OCI-LY1 (cell line): Measurements from ENCODE around the gene CTIF.

Experiments used
- H2AFZ ChIP-seq: fragments of 200-600 bp; sonication (generic), shearing (Covaris generic); 2 replicates; pipeline ENCODE4 v1.6.0; 2014; ENCODE audit warnings: antibody characterized with exemption, mild to moderate bottlenecking, low read length
- H3F3A ChIP-seq: fragments of 200-600 bp; sonication (generic), shearing (Covaris generic); 2 replicates; pipeline ENCODE4 v1.6.0; 2014; ENCODE audit warnings: mild to moderate bottlenecking, antibody characterized with exemption, low read length, moderate library complexity; ENCODE audit not compliant: insufficient read depth
- H3K27ac ChIP-seq: fragments of 200-600 bp; sonication (generic); 2 replicates; pipeline ENCODE4 v1.5.1; 2014; ENCODE audit warnings: low read length, mixed run types, mild to moderate bottlenecking, low read depth; ENCODE audit not compliant: poor library complexity, severe bottlenecking
- H3K27me3 ChIP-seq: fragments of 200-600 bp; sonication (generic); 2 replicates; pipeline ENCODE4 v1.6.0; 2014; ENCODE audit warnings: antibody characterized with exemption, mild to moderate bottlenecking, low read length, moderate library complexity; ENCODE audit not compliant: insufficient read depth
- H3K36me3 ChIP-seq: fragments of 200-600 bp; sonication (generic); 2 replicates; pipeline ENCODE4 v1.6.1; 2014; ENCODE audit warnings: mild to moderate bottlenecking, antibody characterized with exemption, low read length, moderate library complexity, mixed read lengths; ENCODE audit not compliant: insufficient read depth
- H3K4me1 ChIP-seq: fragments of 200-600 bp; sonication (generic); 2 replicates; pipeline ENCODE4 v1.5.1; 2014; ENCODE audit warnings: mild to moderate bottlenecking, low read length, moderate library complexity; ENCODE audit not compliant: insufficient read depth, severe bottlenecking
- H3K4me2 ChIP-seq: fragments of 200-600 bp; sonication (generic), shearing (Covaris generic); 2 replicates; pipeline ENCODE4 v1.6.1; 2014; ENCODE audit warnings: low read length
- H3K4me3 ChIP-seq: fragments of 200-600 bp; sonication (generic); 2 replicates; pipeline ENCODE4 v1.5.1; 2014; ENCODE audit warnings: low read length, low read depth, mild to moderate bottlenecking, mixed read lengths; ENCODE audit not compliant: poor library complexity, severe bottlenecking
- H3K79me2 ChIP-seq: fragments of 200-600 bp; shearing (Covaris generic); 2 replicates; pipeline ENCODE4 v1.6.1; 2016; ENCODE audit warnings: mixed run types, low read length, mixed read lengths; ENCODE audit not compliant: insufficient read depth
- H3K9ac ChIP-seq: fragments of 200-600 bp; sonication (generic), shearing (Covaris generic); 2 replicates; pipeline ENCODE4 v1.6.1; 2014; ENCODE audit warnings: mild to moderate bottlenecking, low read length, mixed read lengths
- H3K9me2 ChIP-seq: fragments of 200-600 bp; sonication (generic), shearing (Covaris generic); 2 replicates; pipeline ENCODE4 v1.6.1; 2014; ENCODE audit warnings: low read depth, mild to moderate bottlenecking, low read length, mixed read lengths
- H3K9me3 ChIP-seq: fragments of 200-600 bp; shearing (Covaris generic); 2 replicates; pipeline ENCODE4 v1.6.1; 2014; ENCODE audit warnings: low read length, mixed read lengths
- H4K20me1 ChIP-seq: fragments of 200-600 bp; sonication (generic), shearing (Covaris generic); 2 replicates; pipeline ENCODE4 v1.6.0; 2016; ENCODE audit warnings: mild to moderate bottlenecking, low read length; ENCODE audit not compliant: insufficient read depth
- EZH2 ChIP-seq: fragments of 200-600 bp; sonication (generic), shearing (Covaris generic); IDR thresholded peaks from 2 replicates; pipeline ENCODE4 v1.8.0; 2017; ENCODE audit warnings: borderline replicate concordance, mixed run types, mild to moderate bottlenecking, antibody characterized with exemption, low read length, moderate library complexity, mixed read lengths
- TF ChIP-seq, protein P1 (sequence below): fragments of 200-600 bp; sonication (generic), shearing (Covaris generic); IDR thresholded peaks from 2 replicates; pipeline ENCODE4 v1.5.1; 2017; ENCODE audit warnings: mild to moderate bottlenecking, antibody characterized with exemption, low read length, moderate library complexity, mixed read lengths

Gene CTIF

DNA sequence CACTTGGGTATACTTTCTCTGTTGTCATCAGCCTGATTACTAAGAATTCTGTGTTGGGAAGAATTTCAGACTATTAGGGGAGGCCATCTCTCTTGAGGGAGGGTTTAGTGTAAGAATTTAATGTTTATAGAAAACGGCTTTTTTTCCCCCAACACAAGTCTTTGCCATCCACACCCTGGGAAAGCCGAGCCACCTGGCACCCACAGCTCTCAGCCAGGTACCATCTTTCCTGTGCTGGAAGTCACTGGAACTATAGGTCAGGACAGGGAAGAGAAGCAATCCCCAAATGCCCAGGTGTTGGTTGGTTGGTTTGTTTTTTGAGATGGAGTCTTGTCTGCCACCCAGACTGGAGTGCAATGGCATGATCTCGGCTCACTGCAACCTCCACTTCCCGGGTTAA lies 256.9 kb downstream of the CTIF start:
- Histone ChIP-seq H3K4me2 (no peak overlapping the region), H3K4me3 (no peak overlapping the region), H4K20me1 (no peaks in the 10 kb centered on the region), H3K27me3 (peaks cover 11% of the 10 kb centered on the region; the same call in 1 of the 2 replicates), H3K27ac (no peak overlapping the region), H3K79me2 (no peaks in the 10 kb centered on the region), H2AFZ (no peak overlapping the region), H3K4me1 (no peaks in the 10 kb centered on the region), H3F3A (no peaks in the 10 kb centered on the region), H3K36me3 (no peaks in the 10 kb centered on the region), H3K9me2 (no peaks in the 10 kb centered on the region), H3K9ac (no peak overlapping the region), H3K9me3 (no peaks in the 10 kb centered on the region)
- no peak for TF ChIP-seq EZH2
- TF ChIP-seq, protein P1, sequence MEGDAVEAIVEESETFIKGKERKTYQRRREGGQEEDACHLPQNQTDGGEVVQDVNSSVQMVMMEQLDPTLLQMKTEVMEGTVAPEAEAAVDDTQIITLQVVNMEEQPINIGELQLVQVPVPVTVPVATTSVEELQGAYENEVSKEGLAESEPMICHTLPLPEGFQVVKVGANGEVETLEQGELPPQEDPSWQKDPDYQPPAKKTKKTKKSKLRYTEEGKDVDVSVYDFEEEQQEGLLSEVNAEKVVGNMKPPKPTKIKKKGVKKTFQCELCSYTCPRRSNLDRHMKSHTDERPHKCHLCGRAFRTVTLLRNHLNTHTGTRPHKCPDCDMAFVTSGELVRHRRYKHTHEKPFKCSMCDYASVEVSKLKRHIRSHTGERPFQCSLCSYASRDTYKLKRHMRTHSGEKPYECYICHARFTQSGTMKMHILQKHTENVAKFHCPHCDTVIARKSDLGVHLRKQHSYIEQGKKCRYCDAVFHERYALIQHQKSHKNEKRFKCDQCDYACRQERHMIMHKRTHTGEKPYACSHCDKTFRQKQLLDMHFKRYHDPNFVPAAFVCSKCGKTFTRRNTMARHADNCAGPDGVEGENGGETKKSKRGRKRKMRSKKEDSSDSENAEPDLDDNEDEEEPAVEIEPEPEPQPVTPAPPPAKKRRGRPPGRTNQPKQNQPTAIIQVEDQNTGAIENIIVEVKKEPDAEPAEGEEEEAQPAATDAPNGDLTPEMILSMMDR = no peak

DNA sequence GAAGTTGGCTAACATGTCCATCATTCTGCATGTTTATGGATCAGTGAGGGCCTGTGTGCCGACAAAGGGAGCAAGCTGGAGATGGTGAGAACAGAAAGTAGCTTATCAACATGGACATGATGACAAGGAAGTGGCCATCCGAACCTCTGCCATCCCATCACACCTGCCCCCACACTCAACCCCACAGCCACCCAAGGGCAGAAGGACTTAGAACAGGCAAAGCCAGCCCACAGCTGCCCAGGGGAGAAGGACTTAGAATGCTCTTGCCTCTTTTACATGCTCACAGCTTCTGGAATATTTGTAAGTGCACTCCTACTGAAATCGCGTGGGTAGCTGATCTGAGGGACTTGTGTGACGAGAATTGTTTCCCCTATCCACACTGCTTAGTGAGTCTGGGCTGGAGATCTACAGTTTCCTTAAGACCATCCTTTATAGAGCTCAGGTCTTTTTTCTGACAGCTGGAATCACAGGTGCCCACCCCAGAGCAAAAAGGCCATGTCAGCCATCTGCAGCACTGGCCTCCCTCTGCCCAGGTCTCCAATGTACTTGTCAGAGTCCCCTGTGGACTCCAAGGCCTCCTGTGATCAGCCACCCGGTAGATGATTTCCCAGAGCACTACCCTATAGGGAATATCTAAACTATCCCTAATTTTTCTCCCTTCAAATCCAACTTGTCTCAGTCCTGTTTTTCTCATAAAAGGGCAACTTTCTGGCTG lies 257.8 kb downstream of the CTIF start:
- Histone ChIP-seq H4K20me1 (no peaks in the 10 kb centered on the region), H3F3A (no peaks in the 10 kb centered on the region), H3K9me3 (no peaks in the 10 kb centered on the region), H2AFZ (no peak overlapping the region), H3K4me2 (no peak overlapping the region), H3K27me3 (peaks cover 11% of the 10 kb centered on the region; the same call in 1 of the 2 replicates), H3K9me2 (no peaks in the 10 kb centered on the region), H3K79me2 (no peaks in the 10 kb centered on the region), H3K27ac (no peak overlapping the region), H3K4me3 (no peak overlapping the region), H3K9ac (no peak overlapping the region), H3K4me1 (peaks cover 5% of the 10 kb centered on the region), H3K36me3 (no peaks in the 10 kb centered on the region)
- TF ChIP-seq, protein P1 = no peak
- TF ChIP-seq EZH2 = no peak

DNA sequence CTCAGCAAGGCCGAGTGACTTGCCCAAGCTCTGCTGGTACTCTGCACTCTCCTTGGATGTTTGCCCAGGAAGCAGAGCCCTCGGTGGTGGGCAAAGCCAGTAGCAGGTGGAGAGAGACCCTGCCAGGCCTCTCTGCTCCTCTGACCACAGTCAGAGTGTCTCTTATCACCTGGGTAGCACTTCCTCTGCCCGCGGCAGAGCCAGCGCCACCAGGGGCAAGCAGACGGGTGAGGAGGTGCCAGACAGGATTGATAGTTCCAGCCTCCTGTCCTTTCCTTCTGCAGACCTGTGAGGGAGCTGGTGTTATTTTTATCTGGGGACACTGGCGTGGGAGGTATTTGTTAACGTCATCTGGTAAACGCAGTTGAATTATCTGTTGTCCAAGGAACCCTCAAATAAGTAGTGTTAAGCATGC lies 259.0 kb downstream of the CTIF start:
- H3K9ac ChIP-seq = no peak overlapping the region
- no peaks in the 10 kb centered on the region for H4K20me1 ChIP-seq
- no peaks in the 10 kb centered on the region for H3K79me2 ChIP-seq
- H3K9me3 ChIP-seq = no peaks in the 10 kb centered on the region
- H3K27ac ChIP-seq = no peak overlapping the region
- no peak overlapping the region for H3K4me2 ChIP-seq
- TF ChIP-seq, protein P1 = no peak
- no peak for TF ChIP-seq EZH2
- H3K36me3 ChIP-seq = no peaks in the 10 kb centered on the region
- H3K9me2 ChIP-seq = no peaks in the 10 kb centered on the region
- H2AFZ ChIP-seq = no peak overlapping the region
- H3K27me3 ChIP-seq = peaks cover 11% of the 10 kb centered on the region; the same call in 1 of the 2 replicates
- no peaks in the 10 kb centered on the region for H3F3A ChIP-seq
- H3K4me3 ChIP-seq = no peak overlapping the region
- peaks cover 5% of the 10 kb centered on the region for H3K4me1 ChIP-seq
